Measurements from ENCODE around the gene RS1. TPM values are rescaled to one million over a fixed set of nuclear protein-coding genes. Genes with fewer than 3 reads are reported as not detected.

Gene RS1
- polyA plus RNA-seq, 1 donor (not counting 4 experiments of a cell fraction or from before 2014, with no cell fraction given), result not detected

DNA sequence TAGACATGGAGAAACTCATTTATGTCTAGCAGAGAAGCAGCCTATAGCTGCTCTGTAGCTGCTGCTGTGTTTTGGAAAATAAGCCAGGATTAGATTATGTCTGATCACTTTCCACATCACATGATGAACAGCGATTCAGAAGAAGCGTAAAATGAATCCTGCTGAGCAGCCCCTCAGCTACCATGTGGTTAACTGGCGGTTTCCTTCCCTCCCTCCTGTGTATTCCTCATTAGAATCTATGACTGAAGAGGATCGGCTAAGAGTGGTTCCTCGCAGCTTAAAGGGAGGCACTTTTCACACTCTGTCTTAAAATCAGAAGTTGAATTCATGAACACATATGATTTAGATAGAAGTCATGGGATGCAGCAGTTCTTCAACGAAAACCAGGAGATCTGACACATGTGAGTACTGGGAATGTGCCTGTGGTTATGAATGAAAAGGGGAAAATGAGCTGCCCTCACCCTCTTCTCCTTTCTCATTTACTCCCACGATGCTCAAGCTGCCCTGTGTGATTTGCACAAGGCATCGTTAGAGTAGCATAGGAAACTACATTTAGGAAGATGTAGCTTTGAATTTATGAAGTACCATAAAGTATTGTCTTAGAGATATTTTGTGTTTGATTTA lies 35.6 kb upstream of the RS1 start, which contains the start of gene PPEF1:
Gene PPEF1, plus strand, starts transcription at position 220 of the 624 bp plus-strand sequence. Its CDS starts 136 bp downstream, at position 356.
- no peaks in the 10 kb centered on the region for H3K9me3 ChIP-seq (ENCODE audit: control insufficient read depth, low read depth, low read length)
- H4K20me1 ChIP-seq (ENCODE audit: control insufficient read depth, extremely low read depth, insufficient read depth, low read length), result no peaks in the 10 kb centered on the region
- H3K4me2 ChIP-seq (ENCODE audit: control insufficient read depth, extremely low read depth, insufficient read depth, low read depth, low read length), result no peak within 1 kb of the TSS
- dilution Hi-C loops (cut with MboI; ENCODE audit: extremely low pct_ligation_motif_present, low sequenced_read_pairs), result no loop called here
- peaks cover 4% of the 10 kb centered on the region for H3K4me1 ChIP-seq (ENCODE audit: control insufficient read depth, extremely low read depth, insufficient read depth, low read length)
- FAIRE-seq (no peak), DNase-seq (ENCODE audit: low read depth, low spot score) (no peak)
- no peak within 1 kb of the TSS for H2AFZ ChIP-seq (ENCODE audit: control insufficient read depth, low read length)
- no peak within 1 kb of the TSS for H3K9ac ChIP-seq (ENCODE audit: control insufficient read depth, extremely low read depth, insufficient read depth, low read length)
- H3K4me3 ChIP-seq (ENCODE audit: control insufficient read depth in 2 of 3, extremely low read depth in 1 of 3, insufficient read depth in 2 of 3, low read depth in 1 of 3, low read length in 3 of 3), result no peak within 1 kb of the TSS
- H3K36me3 ChIP-seq (ENCODE audit: control insufficient read depth in 2 of 2, extremely low read depth in 1 of 2, insufficient read depth in 2 of 2, low read length in 2 of 2), result no peaks in the 10 kb centered on the region
- H3K27me3 ChIP-seq (ENCODE audit: control insufficient read depth, extremely low read depth, insufficient read depth, low read length), result no peaks in the 10 kb centered on the region
- H3K27ac ChIP-seq (ENCODE audit: control insufficient read depth, insufficient read depth, low read length), result no peak within 1 kb of the TSS
- TF ChIP-seq EZH2 (IDR thresholded peaks at IDR 0.05; ENCODE audit: low read length) (no peak), CTCF (optimal IDR thresholded peaks at IDR 0.05 in 1 of 3, IDR thresholded peaks at IDR 0.05 in 1 of 3, conservative IDR thresholded peaks at IDR 0.05 in 1 of 3; ENCODE audit: extremely low read depth in 1 of 3, insufficient read depth in 2 of 3, low read length in 3 of 3) (no peak)
- H3K79me2 ChIP-seq (ENCODE audit: control insufficient read depth, insufficient read depth, low read length), result no peaks in the 10 kb centered on the region
- no peaks in the 10 kb centered on the region for H3K9me1 ChIP-seq (ENCODE audit: control insufficient read depth, extremely low read depth, insufficient read depth, low read length)

DNA sequence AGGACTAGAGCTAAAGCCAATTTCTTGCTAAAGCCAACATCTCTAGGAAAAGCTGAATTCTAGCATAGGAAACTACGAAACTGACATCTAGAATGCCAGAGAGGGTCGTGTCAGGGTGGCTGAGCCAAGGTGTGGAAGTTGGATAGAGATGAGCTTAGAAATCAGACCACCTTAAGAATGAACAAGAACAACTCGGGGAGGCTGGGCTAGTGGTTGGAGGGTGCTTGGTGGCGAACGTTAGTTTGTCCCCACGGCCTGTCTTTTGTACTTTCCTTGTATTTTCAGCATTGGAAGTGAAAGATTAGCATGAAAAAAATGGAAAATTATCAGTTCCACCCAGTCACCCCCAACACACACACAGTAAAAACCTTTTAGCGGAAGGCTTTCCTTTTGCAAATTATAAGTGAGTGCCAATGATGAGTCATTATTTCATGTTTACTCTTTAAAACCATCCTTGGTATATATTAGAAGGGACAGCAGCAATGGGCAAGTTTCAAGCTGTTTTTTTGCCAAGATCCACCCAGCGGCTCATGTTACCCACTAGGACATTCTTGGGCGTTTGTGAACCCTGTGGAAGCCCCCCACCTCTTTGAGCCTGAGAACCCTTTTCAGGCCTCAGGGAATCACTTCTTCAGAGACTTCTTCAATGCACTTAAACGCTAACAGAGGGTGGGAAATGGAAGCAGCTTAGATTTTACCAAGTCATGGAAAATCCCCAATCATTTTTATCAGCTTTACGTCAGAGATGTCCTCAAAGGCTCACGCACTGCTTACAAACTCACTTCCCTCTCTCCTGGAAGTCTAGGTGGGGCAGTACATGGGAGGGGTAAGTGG lies 30.7 kb upstream of the RS1 start:
- DNase-seq (ENCODE audit: low read depth, low spot score) (no peak), FAIRE-seq (no peak)
- H4K20me1 ChIP-seq (ENCODE audit: control insufficient read depth, extremely low read depth, insufficient read depth, low read length), result no peaks in the 10 kb centered on the region
- no peaks in the 10 kb centered on the region for H3K79me2 ChIP-seq (ENCODE audit: control insufficient read depth, insufficient read depth, low read length)
- no peaks in the 10 kb centered on the region for H3K27me3 ChIP-seq (ENCODE audit: control insufficient read depth, extremely low read depth, insufficient read depth, low read length)
- dilution Hi-C loops (cut with MboI; ENCODE audit: extremely low pct_ligation_motif_present, low sequenced_read_pairs), result no loop called here
- H3K9ac ChIP-seq (ENCODE audit: control insufficient read depth, extremely low read depth, insufficient read depth, low read length), result no peak overlapping the region
- no peak overlapping the region for H2AFZ ChIP-seq (ENCODE audit: control insufficient read depth, low read length)
- peak overlapping the region; percentile 18 for H3K27ac ChIP-seq (ENCODE audit: control insufficient read depth, insufficient read depth, low read length)
- H3K9me1 ChIP-seq (ENCODE audit: control insufficient read depth, extremely low read depth, insufficient read depth, low read length), result no peaks in the 10 kb centered on the region
- H3K36me3 ChIP-seq (ENCODE audit: control insufficient read depth in 2 of 2, extremely low read depth in 1 of 2, insufficient read depth in 2 of 2, low read length in 2 of 2), result no peaks in the 10 kb centered on the region
- H3K4me1 ChIP-seq (ENCODE audit: control insufficient read depth, extremely low read depth, insufficient read depth, low read length), result peaks cover 4% of the 10 kb centered on the region
- no peak overlapping the region for H3K4me3 ChIP-seq (ENCODE audit: control insufficient read depth in 2 of 3, extremely low read depth in 1 of 3, insufficient read depth in 2 of 3, low read depth in 1 of 3, low read length in 3 of 3)
- peak overlapping the region; percentile 47 for H3K4me2 ChIP-seq (ENCODE audit: control insufficient read depth, extremely low read depth, insufficient read depth, low read depth, low read length)
- TF ChIP-seq CTCF (optimal IDR thresholded peaks at IDR 0.05 in 1 of 3, IDR thresholded peaks at IDR 0.05 in 1 of 3, conservative IDR thresholded peaks at IDR 0.05 in 1 of 3; ENCODE audit: extremely low read depth in 1 of 3, insufficient read depth in 2 of 3, low read length in 3 of 3) (no peak), EZH2 (IDR thresholded peaks at IDR 0.05; ENCODE audit: low read length) (no peak)
- H3K9me3 ChIP-seq (ENCODE audit: control insufficient read depth, low read depth, low read length), result no peaks in the 10 kb centered on the region
